GM18526 (cell line): ENCODE data around the gene GM2A.
A peak's percentile ranks its signal among the peaks of the same experiment; 100 is the strongest.

ENCODE experiments used
- POLR2A ChIP-seq: IDR thresholded peaks from 3 replicates; pipeline ENCODE4 v1.6.1; 2011; ENCODE audit not compliant: insufficient read length; ENCODE audit errors: extremely low read depth

Gene GM2A

DNA sequence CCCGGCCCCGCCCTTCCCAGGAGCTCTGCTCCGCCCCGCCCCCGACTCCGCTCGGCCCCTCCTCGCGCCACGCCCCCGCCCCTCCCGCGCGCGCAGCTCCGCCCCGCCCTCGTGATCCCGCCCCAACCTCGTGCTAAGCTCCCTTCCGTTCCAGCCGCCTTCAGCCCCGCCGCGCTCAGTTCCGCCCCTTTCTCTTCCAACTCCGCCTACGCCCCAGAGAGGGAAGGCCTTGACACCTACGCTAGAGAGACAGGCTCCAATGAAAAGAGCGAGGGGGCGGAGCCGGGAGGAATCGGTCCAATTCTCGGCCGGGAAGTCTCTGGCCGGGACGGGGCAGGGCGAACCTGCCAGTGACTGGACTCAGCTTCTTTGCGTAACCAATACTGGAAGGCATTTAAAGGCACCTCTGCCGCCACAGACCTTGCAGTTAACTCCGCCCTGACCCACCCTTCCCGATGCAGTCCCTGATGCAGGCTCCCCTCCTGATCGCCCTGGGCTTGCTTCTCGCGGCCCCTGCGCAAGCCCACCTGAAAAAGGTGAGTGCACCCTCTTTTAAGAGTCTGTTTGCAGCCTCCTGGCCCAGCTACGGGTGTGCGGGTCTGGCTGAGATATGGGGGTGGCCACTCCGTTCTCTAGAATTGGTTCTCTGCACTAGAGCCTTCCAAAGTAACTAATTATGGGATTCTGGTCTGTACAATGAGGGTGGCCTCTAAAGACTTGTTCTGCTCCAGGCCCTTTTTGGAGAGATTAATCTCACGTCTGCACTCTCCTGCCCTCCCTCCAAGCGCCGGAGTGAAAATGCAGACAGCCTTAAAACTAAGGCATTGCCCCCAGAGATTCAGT is at the start of gene GM2A:
TSS of gene GM2A (plus strand) at position 424 of the 843 bp plus-strand sequence. CDS start at position 456, 32 bp downstream.
- peak; percentile 97 for TF ChIP-seq POLR2A

- no peak for TF ChIP-seq POLR2A
Observed at GRCh38 chr5:151204051-151204450, 48.9 kb upstream of the GM2A start.

- TF ChIP-seq POLR2A: no peak
Observed at GRCh38 chr5:151205411-151205810, 47.6 kb upstream of the GM2A start.

- TF ChIP-seq POLR2A: no peak
Observed at GRCh38 chr5:151208481-151208914, 44.5 kb upstream of the GM2A start.

DNA sequence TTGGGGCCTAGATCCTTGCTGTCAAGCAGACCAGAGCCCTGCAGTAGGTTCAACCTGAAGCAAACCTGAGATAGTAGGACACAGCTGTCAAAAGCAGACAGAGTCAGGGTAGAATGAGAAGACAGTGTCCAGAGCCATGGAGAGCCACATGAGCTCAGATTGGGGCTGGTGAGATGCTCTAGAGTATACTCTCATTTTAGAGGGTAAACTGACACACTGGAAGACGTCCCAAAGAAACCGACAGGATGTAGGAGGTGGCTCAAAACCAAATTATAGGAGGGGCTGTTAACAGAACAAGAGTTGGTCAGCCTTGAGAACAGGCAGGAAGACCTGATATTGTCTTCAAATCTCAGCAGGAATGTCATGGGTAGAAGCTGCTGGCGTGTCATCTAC is 40.6 kb upstream of the GM2A start:
- TF ChIP-seq POLR2A: peak; percentile 32

- peak; percentile 84 for TF ChIP-seq POLR2A
Observed at GRCh38 chr5:151213803-151214613, 39.0 kb upstream of the GM2A start.

DNA sequence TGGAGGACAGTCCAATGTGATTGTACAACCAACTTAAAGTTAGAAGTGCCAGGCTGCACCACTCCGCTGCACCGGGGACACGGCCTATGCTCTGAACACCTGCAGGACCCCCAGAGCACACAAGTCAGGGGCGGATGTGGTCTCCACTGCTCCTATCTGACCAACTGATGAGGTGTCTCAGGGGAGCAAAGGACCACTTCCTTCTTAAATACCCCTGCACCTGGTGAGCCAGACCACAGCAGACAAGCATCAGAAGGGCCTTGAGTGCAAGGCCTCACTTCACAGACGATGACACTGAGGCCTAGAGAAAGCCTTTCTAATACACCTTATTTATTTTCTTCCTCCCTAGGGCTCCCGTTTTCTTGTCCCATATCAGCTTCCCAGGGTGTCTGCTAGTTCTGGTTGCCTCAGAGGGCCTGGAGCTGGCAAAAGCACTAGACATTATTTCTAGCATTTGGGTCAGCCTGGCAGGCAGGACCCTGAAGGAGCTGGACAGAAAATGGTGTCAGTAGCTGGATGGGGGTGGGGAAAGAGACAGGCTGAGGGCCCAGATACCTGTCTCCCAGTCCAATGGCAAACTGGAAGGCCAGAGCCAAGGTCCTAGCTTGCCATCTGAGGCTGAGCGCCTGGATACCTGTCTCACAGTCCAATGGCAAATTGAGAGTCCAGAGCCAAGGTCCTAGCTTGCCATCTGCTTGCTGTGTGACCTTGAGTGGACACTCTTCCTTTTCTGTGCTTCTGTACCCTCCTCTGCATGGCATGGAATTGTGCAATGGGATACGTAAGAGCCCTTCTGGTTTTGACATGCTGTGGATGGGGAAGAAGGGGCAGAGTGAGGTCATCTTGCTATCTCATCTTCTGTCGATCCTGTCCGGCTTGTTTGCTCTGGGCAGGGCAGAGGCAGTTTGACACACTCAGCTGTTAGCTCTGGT is 38.1 kb upstream of the GM2A start:
- peak; percentile 54 for TF ChIP-seq POLR2A

DNA sequence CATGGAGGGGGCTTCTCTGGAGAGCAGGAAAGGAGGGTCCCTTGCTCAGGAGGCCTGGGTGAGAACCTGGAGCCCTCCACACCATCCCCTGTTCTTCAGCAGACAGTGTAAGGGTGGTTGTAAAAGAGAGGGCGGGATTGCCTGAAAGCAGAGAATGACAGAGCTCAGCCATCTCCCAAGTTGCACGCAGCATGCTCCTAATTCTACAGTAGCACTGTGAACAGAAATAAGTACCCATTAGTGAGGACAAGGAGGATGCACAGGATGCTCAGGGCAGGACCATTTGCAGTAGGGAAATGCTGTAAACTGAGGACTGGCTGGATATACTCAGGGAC is 37.5 kb upstream of the GM2A start:
- no peak for TF ChIP-seq POLR2A

- TF ChIP-seq POLR2A: no peak
Observed at GRCh38 chr5:151216781-151217180, 36.2 kb upstream of the GM2A start.

DNA sequence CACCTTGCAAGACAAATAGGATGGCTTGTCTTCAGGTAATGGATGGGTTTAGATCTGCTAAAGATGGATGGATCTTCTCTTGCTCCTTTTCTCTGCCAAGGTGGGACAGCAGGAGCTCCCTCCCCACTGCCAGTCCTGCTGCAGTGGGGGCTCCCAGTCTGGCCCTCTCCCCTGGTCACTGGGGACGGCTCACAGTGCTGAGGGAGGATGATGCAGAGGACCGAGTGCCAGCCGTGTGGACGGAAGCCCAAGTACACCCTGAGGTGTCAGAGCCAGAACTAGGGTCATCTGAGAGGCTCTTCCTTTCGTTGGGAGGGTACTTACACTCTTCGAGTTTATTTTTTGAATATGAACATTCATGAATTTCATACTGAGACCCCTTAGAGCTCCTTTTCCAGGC is 34.8 kb upstream of the GM2A start:
- no peak for TF ChIP-seq POLR2A

DNA sequence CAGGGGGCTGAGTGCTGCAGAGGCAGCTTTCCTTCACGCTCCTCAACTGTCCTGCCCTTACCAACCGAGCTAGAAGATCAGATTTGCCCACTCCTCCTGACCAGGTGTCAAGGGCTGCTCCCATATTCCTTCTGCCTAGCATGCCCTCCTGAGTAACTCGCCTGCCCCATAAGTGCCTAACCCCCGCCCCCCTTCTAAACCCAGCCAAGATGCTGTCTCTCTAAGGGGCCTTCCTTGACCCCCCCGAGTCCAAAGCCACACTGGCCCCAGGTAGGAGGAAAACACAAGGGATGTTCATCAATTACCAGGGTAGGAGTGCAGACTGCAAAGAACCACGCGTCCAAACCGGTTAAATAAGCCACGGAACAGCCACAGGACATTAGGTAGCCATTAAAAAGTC is 33.8 kb upstream of the GM2A start:
- no peak for TF ChIP-seq POLR2A

GRCh38 chr5:151219789-151220188 is 33.2 kb upstream of the GM2A start:
- no peak for TF ChIP-seq POLR2A

GRCh38 chr5:151221574-151221973 is 31.4 kb upstream of the GM2A start:
- TF ChIP-seq POLR2A: no peak

GRCh38 chr5:151222054-151222789 is 30.8 kb upstream of the GM2A start:
- TF ChIP-seq POLR2A: no peak
